HTR-8/SVneo (cell line): ENCODE results near the gene PDCD7.
A peak's percentile ranks its signal among the peaks of the same experiment; 100 is the strongest.
"Not testable (repeated sequence)": the region's sequence is repeated elsewhere in the genome, so short reads cannot be mapped to it uniquely, and the experiment has no call there.

Experiments
- DNase-seq: peaks from one replicate; pipeline ENCODE4 v3.0.0; 2011; ENCODE audit warnings: low spot score, mixed read lengths; ENCODE audit not compliant: insufficient read length
- FAIRE-seq: peaks from 2 replicates; lab custom pipeline; 2011; peaks lifted over from hg19 to GRCh38; lab: Jason Lieb, UNC

PDCD7 gene, protein sequence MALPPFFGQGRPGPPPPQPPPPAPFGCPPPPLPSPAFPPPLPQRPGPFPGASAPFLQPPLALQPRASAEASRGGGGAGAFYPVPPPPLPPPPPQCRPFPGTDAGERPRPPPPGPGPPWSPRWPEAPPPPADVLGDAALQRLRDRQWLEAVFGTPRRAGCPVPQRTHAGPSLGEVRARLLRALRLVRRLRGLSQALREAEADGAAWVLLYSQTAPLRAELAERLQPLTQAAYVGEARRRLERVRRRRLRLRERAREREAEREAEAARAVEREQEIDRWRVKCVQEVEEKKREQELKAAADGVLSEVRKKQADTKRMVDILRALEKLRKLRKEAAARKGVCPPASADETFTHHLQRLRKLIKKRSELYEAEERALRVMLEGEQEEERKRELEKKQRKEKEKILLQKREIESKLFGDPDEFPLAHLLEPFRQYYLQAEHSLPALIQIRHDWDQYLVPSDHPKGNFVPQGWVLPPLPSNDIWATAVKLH

DNA sequence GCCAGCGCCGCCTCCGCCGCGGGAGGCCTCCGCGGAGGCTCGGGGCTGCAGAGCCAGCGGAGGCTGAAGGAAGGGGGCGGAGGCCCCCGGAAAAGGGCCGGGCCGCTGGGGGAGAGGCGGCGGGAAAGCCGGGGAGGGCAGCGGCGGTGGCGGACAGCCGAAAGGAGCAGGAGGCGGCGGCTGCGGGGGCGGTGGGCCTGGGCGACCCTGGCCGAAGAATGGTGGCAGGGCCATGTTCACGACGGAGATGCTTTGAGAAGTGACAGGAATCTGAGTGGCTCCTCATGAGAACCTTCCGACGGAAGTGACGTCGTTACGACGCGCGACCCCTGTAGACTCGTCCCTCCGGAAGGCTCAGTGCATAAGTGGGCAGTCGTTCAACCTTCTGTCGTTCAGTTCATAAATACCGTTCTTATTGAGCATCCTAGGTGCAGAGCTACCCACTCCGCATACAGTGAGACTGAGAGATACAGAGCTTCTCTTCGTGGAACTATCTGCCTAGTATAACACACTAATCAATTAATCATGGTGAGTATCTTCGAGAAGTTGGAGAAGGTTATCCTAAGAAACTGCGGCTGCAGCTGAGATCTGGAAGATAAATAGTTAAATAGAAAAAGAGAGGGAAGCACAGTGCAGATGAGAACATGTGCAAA lies at the start of gene PDCD7:
PDCD7 (minus strand) TSS at position 261 of the 653 bp plus-strand sequence; CDS start at position 234, 27 bp downstream.
- DNase-seq (peak; percentile 98), FAIRE-seq (peak; percentile 26)

DNA sequence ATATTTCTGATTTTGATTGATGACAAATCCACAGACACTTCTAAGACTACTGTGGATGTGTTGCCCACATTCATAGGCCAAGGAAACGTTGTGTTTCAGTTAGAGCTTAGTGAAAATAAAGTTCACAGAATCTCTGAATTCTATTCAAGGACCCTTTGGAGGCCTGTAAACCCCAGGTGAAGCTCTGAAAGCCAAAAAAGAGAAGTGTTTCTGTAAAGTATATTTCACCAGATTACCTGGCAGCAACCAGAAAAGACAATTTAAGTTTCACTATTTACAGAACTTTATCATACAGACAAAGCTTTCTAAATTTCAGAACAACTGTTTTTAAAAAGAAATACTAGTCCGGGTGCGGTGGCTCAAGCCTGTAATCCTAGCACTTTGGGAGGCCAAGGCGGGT lies 48.9 kb upstream of the PDCD7 start:
- no peak for DNase-seq
- no peak for FAIRE-seq

DNA sequence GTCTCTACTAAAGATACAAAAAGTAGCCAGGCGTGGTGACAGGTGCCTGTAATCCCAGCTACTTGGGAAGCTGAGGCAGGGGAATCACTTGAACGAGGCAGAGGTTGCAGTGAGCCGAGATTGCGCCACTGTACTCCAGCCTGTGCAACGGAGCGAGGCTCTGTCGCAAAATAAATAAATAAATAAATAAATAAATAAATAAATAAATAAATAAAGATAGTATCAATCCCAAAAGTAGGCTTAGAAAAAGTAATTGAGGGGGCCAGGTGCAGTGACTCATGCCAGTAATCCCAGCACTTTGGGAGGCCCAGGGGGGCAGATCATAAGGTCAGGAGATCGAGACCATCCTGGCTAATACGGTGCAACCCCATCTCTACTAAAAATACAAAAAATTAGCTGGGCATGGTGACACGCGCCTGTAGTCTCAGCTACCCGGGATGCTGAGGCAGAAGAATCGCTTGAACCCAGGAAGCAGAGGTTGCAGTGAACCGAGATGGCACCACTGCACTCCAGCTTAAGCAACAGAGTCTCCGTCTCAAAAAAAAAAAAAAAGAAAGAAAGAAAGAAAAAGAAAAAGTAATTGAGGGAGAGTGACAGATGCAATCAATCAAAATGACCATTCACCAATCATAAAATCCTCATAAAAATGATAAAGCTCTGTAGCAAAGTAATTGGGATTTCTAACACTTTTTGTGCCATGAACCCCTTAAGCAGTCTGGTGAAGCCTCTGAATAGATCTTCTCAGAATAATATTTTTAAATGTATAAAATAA lies 48.2 kb upstream of the PDCD7 start:
- not testable (repeated sequence) for FAIRE-seq, DNase-seq

DNA sequence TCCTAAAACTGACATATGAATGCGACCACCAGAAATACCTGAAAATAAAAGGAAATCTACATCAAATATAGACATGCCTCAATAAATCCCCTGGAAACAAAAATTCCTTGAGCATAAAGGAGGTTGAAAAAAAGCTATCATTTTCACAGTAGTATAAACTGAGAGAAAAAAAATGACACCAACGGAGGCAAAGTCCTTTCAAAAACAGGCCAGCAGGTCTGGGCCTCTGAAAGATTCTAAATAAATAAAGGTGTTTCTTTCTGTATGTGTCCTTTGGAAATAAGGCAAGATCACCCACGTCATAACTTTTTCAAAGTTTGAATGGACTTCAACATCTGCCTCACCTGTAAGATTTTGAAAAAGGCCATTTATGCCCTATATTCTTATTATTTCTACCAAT lies 46.6 kb upstream of the PDCD7 start:
- DNase-seq, result no peak
- FAIRE-seq, result no peak

DNA sequence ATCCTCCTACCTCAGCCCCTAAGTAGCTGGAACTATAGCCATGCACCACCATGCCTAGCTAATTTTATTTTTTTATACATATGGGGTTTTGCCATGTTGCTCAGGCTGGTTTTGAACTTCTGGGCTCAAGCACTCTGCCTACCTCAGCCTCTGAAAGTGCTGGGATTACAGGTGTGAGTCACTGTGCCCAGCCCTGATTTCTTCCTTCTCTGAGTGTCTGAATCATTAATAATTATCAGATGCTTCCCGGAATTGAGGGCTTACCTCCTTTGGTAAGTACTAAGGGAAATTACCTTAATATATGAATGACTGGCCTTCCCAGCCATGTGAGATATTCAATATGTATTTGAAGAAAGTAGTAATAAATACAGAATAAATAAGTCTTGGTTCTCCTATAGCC lies 44.3 kb upstream of the PDCD7 start:
- FAIRE-seq (no peak), DNase-seq (no peak)

DNA sequence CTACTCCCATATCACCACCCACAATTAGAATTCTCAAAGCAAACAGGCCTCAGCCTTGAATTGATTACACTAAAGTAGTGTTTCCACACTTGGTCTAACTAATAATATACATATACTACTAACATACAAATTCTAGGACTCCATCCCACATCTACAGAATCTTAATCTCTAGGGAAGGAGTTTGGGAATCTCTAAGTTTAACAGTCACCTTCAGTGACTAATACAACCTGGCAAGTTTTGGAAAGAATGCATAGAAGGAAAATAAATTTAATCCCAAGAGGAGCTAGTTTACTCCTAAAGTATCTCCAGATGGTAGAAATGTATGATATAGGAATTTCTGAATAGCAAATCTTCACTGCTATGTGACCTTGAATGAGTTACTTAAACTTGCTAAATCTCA lies 42.4 kb upstream of the PDCD7 start:
- FAIRE-seq (no peak), DNase-seq (no peak)

DNA sequence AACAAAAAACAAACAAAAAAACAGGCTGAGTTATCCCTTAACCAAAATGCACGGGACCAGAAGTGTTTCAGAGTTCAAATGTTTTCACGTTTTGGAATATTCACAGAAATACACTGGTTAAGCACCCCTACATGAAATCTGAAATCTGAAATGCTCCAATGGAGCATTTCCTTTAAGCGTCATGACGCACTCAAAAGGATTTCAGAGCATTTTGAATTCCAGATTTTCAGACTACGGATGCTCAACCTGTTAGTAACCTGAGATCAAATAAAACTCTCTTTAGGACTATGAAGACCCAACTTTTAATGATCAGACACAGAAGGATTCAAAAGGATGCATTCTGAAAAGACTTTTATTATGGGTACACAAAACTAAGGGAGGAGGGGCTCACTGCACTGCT lies 41.9 kb upstream of the PDCD7 start:
- FAIRE-seq (no peak), DNase-seq (no peak)

DNA sequence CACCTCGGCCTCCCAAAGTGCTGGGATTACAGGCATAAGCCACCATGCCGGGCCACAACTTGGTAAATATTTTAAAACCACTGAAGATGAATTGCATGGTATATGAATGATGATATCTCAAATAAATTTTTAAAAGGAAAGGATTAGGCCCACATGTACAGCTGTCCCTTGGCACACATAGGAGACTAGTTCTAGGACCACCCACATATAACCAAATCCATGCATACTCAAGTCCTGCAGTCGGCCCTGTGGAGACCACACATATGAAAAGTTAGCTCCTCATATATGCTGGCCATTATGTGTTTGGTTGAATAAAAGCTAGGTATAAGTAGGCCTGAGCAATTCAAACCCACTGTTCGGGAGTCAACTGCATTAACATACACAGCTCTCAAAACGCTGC lies 40.9 kb upstream of the PDCD7 start:
- no peak for FAIRE-seq
- DNase-seq, result no peak

DNA sequence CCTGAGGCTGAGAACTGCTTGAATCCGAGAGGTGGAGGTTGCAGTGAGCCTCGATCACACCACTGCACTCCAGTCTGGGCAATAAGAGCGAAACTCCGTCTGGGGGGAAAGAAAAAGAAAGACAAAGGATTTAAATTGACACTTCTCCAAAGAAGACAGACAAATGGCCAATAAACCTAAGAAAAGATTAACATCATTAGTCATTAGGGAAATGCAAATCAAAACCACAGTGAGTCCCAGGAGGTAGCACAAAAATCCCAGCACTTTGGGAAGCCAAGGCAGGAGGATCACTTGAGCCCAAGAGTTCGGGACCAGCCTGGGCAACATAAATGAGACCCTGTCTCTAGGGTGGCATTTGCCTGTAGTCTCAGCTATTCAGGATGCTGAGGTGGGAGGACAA lies 38.9 kb upstream of the PDCD7 start:
- DNase-seq, result no peak
- FAIRE-seq, result no peak

DNA sequence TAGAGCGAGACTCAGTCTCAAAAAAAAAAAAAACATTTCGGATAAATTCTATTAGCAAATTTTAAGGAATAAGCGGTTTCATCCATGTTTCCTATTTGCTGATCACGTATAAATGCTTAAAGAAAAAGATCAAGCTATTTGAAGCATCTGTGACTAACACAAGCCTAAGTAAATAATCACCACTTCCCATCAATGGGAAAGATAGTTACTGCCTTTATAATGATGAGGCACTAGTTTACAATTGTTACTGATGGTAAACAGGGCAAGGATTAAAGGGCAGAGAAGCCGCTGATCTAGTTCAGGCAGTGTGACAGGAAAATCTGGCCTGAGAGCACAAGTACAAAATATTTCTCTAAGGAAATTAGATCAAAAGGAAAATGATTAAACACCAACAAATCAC lies 37.8 kb upstream of the PDCD7 start:
- FAIRE-seq (no peak), DNase-seq (no peak)

DNA sequence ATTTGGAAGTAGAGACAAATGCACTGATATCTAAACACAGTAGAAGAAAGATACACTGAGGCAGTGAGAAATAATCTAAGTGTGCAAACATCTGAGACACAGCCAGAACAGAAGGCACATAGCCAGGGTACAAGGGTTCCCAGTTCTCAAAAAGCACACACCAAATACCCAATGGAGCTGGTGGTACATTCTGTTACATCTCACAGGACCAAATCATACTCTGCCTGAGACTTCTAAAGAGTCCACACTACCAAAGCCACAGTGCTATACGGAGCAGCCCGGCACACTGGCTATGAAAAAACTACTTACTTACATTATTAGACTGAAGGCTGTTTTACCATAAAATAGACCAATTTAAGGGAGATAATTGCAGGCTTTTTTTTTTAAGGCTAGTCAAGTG lies 32.3 kb upstream of the PDCD7 start:
- FAIRE-seq (no peak), DNase-seq (no peak)

DNA sequence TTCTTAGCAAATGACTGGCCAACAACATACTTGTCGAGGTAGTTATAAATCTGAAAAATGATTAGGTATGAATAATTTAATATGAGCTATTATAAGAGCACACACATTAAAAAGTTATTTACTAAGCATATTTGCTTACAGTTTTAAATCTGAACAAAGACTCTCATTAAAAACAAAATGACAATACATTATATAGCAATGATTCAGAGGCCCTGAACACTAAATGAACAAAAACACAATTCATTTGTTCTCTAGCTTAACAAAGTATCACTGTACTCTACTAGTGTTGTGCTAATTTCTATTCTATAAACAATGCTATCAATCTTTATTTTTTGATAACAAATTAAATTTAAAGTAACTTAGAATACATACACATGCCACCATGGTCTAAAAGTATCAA lies 30.5 kb upstream of the PDCD7 start:
- DNase-seq (no peak), FAIRE-seq (no peak)

DNA sequence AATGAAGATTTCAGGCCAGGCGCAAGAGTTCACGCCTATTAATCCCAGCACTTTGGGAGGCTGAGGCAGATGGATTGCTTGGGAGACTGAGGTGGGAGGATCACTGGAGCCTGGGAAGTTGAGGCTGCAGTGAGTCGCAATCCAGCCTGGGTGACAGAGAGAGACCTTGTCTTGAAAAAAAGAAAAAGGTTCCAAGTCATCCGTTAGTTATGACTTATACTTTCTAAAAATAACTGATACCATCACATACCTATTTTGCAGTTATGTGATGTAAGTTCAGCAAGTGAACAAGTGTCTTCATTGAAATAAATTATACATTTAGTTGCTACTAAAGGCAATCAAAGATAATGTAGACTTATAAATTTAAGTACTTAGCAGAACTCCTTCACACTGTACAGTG lies 29.4 kb upstream of the PDCD7 start:
- DNase-seq (no peak), FAIRE-seq (no peak)

DNA sequence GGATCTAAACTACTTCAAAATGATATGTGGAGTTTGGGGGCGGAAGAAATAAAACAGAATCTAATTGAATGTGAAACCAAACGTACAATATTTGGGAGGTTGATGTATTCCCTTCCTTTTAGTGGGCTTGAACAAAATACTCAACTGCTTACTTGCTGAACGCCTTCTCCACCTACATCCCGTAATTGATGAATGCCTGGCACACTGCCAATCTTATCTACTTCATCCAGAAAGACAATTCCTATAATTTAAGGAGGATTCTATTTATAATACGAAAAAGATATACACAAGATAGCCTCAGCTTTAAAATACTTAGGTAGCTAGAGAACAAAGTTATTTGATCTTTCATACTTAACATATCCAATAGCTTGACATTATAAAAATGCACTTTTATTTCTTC lies 23.1 kb upstream of the PDCD7 start:
- FAIRE-seq (no peak), DNase-seq (no peak)

DNA sequence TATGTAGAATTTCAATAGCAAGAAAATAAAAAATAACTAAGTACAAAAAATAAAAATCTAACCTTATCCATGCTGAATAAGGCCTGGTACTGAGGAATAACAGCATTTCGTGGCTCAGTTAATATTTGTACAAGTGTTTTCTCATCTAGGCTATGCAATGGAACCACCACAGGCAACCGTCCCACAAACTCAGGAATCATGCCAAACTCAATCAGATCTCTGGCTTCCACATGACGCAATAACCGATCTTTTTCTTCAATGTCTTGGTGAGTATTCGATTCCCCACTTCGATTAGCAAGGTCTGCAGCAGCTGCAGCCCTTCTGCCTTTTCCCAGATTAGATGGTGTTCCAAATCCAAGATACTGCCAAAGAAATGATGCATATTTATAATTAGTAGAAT lies 21.1 kb upstream of the PDCD7 start:
- no peak for DNase-seq
- no peak for FAIRE-seq

DNA sequence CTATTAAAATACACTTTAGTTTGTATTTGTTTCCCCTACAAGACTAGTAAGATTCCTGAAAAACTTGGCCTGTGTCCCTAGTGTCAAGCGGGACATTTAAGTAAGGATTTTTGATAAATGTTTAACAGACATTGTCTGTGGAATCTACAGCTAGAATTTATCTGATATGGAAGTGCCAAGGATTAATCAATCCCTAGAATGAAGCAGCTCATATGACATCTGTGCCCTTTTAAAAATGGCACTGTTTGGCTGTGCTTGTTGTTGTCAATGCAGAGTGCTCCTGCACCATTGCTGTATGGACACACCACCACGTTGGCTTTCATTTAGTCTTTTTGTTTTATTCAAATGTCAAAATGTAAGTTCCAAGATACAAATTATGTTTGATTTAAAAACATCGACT lies 14.3 kb upstream of the PDCD7 start:
- DNase-seq (no peak), FAIRE-seq (no peak)

DNA sequence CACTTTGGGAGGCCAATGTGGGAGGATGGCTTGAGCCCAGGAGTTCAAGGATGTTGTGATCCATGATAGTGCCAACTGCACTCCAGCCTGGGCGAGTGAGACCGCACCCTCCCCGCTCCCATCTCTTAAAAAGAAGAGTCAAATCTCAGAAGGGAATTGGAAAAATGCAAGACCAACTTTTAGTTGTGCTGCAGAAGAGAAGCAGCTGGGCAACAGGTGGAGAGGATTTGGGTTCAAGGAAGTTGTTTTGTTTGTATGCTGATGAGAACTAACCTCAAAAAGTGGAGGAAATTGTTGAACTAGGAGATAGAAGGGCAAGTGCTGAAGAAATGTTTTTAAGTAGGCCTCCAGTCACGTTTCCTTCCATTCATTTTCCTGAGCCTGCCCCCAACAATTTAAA lies 12.8 kb upstream of the PDCD7 start:
- no peak for DNase-seq
- FAIRE-seq, result no peak

DNA sequence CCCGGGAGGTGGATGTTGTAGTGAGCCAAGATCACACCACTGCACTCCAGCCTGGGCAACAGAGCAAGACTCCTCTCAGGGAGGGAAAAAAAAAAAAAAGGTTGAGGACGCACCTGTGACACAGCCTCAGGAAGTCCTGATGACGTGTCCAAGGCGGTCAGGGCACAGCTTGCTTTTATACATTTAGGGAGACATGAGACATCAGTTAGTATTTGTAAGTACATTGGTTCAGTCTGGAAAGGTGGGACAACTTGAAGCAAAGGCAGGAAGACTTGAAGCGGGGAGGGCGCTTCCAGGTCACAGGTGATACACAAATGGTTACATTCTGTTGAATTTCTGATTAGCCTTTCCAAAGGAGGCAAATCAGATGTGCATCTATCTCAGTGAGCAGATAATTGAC lies 5.0 kb upstream of the PDCD7 start:
- not testable (repeated sequence) for DNase-seq, FAIRE-seq

DNA sequence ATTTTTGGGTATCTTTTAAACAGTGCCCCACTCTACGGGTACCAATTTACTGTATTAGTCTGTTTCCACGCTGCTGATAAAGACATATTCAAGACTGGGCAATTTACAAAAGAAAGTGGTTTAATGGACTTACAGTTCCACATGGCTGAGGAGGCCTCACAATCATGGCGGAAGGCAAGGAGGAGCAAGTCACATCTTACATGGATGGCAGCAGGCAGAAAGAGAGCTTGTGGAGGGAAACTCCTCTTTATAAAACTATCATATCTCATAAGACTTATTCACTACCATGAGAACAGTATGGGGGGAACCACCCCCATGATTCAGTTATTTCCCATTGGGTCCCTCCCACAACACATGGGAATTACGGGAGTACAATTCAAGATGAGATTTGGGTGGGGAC lies 4.3 kb upstream of the PDCD7 start:
- DNase-seq, FAIRE-seq: not testable (repeated sequence)

DNA sequence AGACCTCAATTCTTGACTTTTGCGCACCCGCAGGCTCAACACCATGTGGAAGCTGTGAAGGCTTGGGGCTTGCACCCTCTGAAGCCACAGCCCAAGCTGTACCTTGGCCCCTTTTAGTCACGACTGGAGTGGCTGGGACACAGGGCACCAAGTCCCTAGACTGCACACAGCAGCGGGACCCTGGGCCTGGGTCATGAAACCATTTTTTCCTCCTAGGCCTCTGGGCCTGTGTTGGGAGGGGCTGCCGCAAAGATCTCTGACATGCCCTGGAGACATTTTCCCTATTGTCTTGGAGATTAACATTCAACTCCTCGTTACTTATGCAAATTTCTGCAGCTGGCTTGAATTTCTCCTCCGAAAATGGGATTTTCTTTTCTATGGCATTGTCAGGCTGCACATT lies 3.5 kb upstream of the PDCD7 start:
- not testable (repeated sequence) for DNase-seq, FAIRE-seq

DNA sequence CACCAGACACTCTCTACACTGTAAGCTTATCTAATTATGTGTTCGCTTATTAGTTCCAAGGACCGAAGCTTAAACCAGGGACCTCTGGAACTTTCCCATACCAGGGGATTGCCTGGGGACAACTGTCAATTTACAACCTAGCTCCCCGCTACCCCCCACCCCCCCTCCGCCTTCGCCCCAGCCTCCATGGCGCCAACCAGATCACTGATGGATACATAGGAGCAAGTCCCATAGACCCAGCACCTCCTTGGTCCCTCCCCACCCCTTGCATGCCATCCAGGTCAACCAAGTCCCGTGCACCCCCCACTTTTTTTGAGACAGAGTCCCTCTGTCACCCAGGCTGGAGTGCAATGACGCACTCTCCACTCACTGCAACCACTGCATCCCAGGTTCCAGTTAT lies 930 bp upstream of the PDCD7 start:
- FAIRE-seq (no peak), DNase-seq (no peak)
